Common myeloid progenitor, CD34-positive (primary cell): ENCODE measurements around the gene C10orf143.
"Not testable (repeated sequence)": the region's sequence is repeated elsewhere in the genome, so short reads cannot be mapped to it uniquely, and the experiment has no call there.

Source experiments
- CTCF ChIA-PET: fragments of 350-600 bp; sonication (Branson Sonifier 250); formaldehyde crosslinking; loops from one replicate; lab custom pipeline; 2021; ENCODE audit warnings: antibody characterized with exemption; lab: Charles Lee
- POLR2A ChIA-PET: fragments of 350-600 bp; sonication (Branson Sonifier 250); formaldehyde crosslinking; loops from one replicate; lab custom pipeline; 2021; ENCODE audit warnings: antibody characterized with exemption; lab: Charles Lee
- DNase-seq, 3 donors: peaks; one replicate each; pipeline versions ENCODE4 v3.0.0 to v3.0.0-alpha.2; 2013
- H3K27ac ChIP-seq, 2 experiments: 1 replicate in 1 of 2; 2 replicates in 1 of 2; pipeline ENCODE4 v1.7.0; 2013; ENCODE audit warnings: inconsistent platforms in 2 of 2, low read length in 2 of 2, mild to moderate bottlenecking in 2 of 2, low read depth in 1 of 2, moderate library complexity in 1 of 2; ENCODE audit not compliant: severe bottlenecking in 2 of 2, insufficient read depth in 1 of 2, poor library complexity in 1 of 2
- H3K27me3 ChIP-seq, 5 experiments: replicated peaks in 2 of 5; 1 replicate in 3 of 5; 2 replicates in 2 of 5; pipeline versions ENCODE4 v1.6.1 to v1.7.0; 2013; ENCODE audit warnings: low read length in 4 of 5, mild to moderate bottlenecking in 2 of 5, moderate library complexity in 2 of 5, inconsistent platforms in 1 of 5; ENCODE audit not compliant: insufficient read depth in 5 of 5, control insufficient read depth in 4 of 5
- H3K36me3 ChIP-seq, 4 experiments: 1 replicate in 2 of 4; 2 replicates in 2 of 4; pipeline versions ENCODE4 v1.6.1 to v1.7.0; 2013; ENCODE audit warnings: low read length in 3 of 4, control low read depth in 1 of 4, mild to moderate bottlenecking in 1 of 4; ENCODE audit not compliant: control insufficient read depth in 4 of 4, insufficient read depth in 4 of 4
- H3K4me1 ChIP-seq, 4 experiments: 1 replicate in 3 of 4; 2 replicates in 1 of 4; pipeline versions ENCODE4 v1.6.1 to v1.7.1; 2013; ENCODE audit warnings: low read length in 3 of 4, mild to moderate bottlenecking in 3 of 4, control low read depth in 1 of 4, inconsistent platforms in 1 of 4, moderate library complexity in 1 of 4; ENCODE audit not compliant: control insufficient read depth in 4 of 4, insufficient read depth in 4 of 4; ENCODE audit errors: control extremely low read depth in 1 of 4
- H3K4me3 ChIP-seq, 7 experiments: 1 replicate in 4 of 7; 2 replicates in 3 of 7; pipeline versions ENCODE4 v1.5.1 to v1.7.0; 2013; ENCODE audit warnings: mild to moderate bottlenecking in 7 of 7, low read length in 6 of 7, moderate library complexity in 6 of 7, inconsistent platforms in 2 of 7, low read depth in 2 of 7, control low read depth in 1 of 7; ENCODE audit not compliant: insufficient read depth in 4 of 7, control insufficient read depth in 1 of 7; ENCODE audit errors: extremely low read depth in 1 of 7
- H3K9me3 ChIP-seq, 5 experiments: 1 replicate in 4 of 5; 2 replicates in 1 of 5; pipeline versions ENCODE4 v1.6.1 to v1.7.1; 2013; ENCODE audit warnings: low read length in 4 of 5, mild to moderate bottlenecking in 2 of 5, inconsistent platforms in 1 of 5, low read depth in 1 of 5, moderate library complexity in 1 of 5; ENCODE audit not compliant: control insufficient read depth in 4 of 5, insufficient read depth in 2 of 5; ENCODE audit errors: control extremely low read depth in 1 of 5
- WGBS: methylation state at CpG from one replicate; pipeline ENCODE4 v1.1.5; 2013; ENCODE audit not compliant: insufficient coverage; 5-methylcytosine and 5-hydroxymethylcytosine counted together

The C10orf143 gene

DNA sequence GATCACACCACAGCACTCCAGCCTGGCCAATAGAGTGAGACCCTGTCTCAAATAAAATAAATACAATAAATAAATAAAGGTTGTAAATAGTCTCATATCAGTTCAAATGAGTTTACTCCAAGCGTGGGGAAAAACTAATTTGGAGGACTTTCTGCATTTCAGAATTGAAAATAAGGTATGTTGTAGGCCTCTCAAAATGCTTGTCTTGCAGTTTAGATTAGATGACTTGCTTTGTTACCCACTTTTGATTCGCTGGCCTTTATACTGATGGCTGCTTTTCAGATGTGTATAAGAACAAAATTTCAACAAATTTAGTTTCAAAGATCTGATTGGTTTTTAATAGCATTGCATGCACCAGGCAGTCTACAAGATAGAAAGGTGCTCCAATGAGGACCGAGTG, 2.2 kb upstream of the C10orf143 start:
- 93% methylated on average over 2 of the region's 3 CpGs for WGBS
- peaks cover 5 to 25% (median 14%) of the 10 kb centered on the region in 4 experiments for H3K4me1 ChIP-seq
- H3K9me3 ChIP-seq: peaks cover 0 to 8% (median 0%) of the 10 kb centered on the region in 5 experiments
- no peak overlapping the region for H3K4me3 ChIP-seq
- ChIA-PET POLR2A (no interaction called here), CTCF (no interaction called here)
- no peak for DNase-seq
- no peaks in the 10 kb centered on the region for H3K27me3 ChIP-seq
- no peak overlapping the region for H3K27ac ChIP-seq
- no peaks in the 10 kb centered on the region for H3K36me3 ChIP-seq

DNA sequence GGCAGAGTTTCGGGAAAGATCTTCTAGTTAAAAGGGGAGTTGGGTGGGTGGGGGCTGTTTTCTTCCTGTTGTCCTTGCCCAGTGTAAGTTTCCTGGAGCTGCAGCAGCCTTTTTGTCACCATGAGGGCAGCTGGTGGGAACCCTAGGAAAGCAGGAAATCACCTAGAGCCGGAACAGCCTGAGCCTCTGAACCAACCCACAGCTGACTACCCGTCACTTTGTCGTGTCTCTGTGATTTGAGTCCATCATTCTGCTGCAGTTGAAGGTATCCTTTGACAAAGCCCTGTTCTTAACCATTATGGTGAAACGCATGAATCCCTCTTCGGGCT, 1.2 kb upstream of the C10orf143 start:
- ChIA-PET CTCF (interaction anchor here (1.8 to 2.7 kb wide), 2 partner anchors 12 to 16 kb away, joined by 9 to 15 read pairs; no protein-coding TSS in a partner anchor), POLR2A (no interaction called here)
- peaks cover 5 to 25% (median 14%) of the 10 kb centered on the region in 4 experiments for H3K4me1 ChIP-seq
- peaks cover 0 to 2% (median 0%) of the 10 kb centered on the region in 5 experiments for H3K9me3 ChIP-seq
- WGBS: 73% methylated on average over 4 of the region's 6 CpGs
- peaks cover 0 to 3% (median 0%) of the 10 kb centered on the region in 4 experiments for H3K36me3 ChIP-seq
- peak overlapping the region in 1 of 2 experiments; percentile 77 for H3K27ac ChIP-seq
- H3K27me3 ChIP-seq: no peaks in the 10 kb centered on the region
- DNase-seq: no peak
- peak overlapping the region in 6 of 7 experiments; percentile 82 to 98 (median 94) for H3K4me3 ChIP-seq

DNA sequence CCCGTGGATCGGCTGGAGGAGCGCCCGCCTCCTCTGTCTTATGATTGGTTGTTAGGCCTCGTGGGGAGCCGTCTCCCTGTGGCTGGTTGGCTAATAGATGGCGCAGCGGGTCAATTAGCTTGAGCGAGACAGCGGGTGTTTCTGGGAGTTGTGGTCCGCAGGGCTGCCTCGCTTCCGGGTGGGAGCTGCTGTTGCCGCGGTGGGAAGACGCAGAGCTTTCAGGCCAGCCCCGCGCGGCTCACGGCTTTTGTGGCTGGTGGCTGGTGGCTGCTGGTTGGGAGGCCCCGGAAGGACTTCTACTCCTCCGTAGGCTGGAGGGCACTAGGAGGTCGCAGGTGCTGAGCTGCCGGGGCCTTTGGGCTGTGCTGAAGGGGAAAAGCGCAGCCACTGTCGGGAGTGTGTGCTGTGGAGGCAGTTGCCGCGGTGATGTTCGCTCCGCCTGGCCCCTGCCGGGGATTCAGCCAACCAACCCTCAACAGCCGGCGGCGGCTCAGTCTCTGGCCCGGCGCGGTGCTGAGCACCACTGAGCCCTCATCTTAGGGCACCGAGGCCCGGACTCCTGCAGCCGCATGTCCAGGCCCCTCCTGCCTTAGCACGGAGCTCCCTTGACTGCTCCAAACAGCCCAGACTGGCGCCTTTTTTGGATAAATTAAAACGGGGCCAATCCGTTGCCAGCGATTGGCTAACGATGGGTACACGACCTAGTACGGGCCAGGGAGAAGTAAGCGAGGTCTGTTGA, 652 bp upstream of the C10orf143 start:
- Histone ChIP-seq H3K9me3 (peaks cover 0 to under 1% (median 0%) of the 10 kb centered on the region in 5 experiments), H3K27me3 (no peaks in the 10 kb centered on the region), H3K4me3 (peak overlapping the region; percentile 71 to 98 (median 93)), H3K4me1 (peaks cover 5 to 25% (median 14%) of the 10 kb centered on the region in 4 experiments), H3K27ac (peak overlapping the region; percentile 85 to 94), H3K36me3 (peaks cover 0 to 3% (median 0%) of the 10 kb centered on the region in 4 experiments)
- peak; percentile 98 to 99 (median 99) for DNase-seq
- ChIA-PET POLR2A (interaction anchor here (1.9 kb wide), 1 partner anchor 25 kb away, joined by 10 read pairs; the partner anchor contains the start of gene GLRX3), CTCF (interaction anchor here (0.7 to 2.7 kb wide), 6 partner anchors 13 to 31 kb away, joined by 5 to 15 read pairs (median 8); partner anchors contain the start of gene GLRX3)
- WGBS: under 1% methylated on average over 28 of the region's 49 CpGs

DNA sequence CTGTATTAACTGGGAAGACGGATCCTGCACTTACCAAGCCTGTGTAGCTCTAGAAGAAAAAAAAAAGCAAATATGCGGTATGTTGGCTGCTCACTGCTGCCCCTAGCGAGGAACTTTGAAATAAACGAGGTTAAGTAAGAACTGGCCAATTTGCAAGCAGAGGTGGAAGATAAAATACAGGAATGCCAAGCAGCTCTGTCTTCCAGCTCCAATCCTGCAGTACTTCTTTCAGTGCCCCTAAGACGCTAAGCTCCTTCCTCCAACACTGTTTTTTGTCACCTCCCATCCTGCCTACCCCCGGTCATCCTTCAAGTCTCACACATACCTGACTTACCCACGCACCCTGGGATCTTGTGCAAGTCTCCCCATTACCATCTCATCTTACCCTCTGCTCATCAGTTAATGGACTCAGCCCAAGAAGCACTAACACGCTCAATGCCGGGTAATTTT, 809 bp downstream of the C10orf143 start:
- 2% methylated on average over 7 of the region's 9 CpGs for WGBS
- CTCF ChIA-PET: interaction anchor here (0.6 to 2.7 kb wide), 11 partner anchors 9 to 1239 kb away, joined by 3 to 15 read pairs (median 5); partner anchors contain the start of gene GLRX3
- Histone ChIP-seq H3K4me1 (peaks cover 5 to 25% (median 14%) of the 10 kb centered on the region in 4 experiments), H3K9me3 (no peaks in the 10 kb centered on the region), H3K4me3 (peak overlapping the region; percentile 71 to 98 (median 93)), H3K27ac (peak overlapping the region; percentile 85 to 94), H3K36me3 (peaks cover 0 to 6% (median 0%) of the 10 kb centered on the region in 4 experiments), H3K27me3 (no peaks in the 10 kb centered on the region)
- DNase-seq: peak; percentile 85 to 93 (median 89)
- POLR2A ChIA-PET: interaction anchor here (1.9 kb wide), 1 partner anchor 26 kb away, joined by 10 read pairs; the partner anchor contains the start of gene GLRX3

DNA sequence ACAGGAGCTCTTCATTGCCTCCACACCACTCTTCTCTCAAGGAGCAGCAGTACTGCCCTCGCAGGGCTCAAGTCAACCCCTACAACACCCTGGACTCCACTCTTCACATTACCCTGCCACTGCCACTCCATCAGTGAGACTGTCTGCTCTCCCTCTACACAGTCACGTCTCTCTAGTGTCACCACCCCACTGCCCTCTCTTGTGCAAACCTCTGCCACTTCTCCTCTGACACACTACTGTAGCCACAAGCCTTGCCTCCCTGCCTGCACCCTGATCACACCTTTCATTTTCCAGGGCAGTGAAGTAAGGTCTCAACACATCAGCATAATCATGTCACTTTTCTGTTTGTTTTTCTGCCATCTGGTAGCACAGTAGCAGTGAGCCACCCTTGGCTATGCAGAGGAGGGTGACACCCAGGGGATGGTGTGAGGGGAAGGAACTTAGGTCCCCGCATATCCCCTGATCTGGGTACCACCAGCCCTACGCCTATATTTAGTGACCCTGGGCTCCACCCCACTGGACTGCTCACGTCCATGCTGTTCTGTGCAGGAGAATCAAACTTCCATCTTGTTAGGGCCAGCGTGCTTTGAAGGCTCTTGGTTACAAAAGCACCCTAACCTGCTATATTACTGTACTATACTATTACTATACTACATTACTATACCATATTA, 1.6 kb downstream of the C10orf143 start:
- POLR2A ChIA-PET: interaction anchor here (1.9 kb wide), 1 partner anchor 27 kb away, joined by 10 read pairs; the partner anchor contains the start of gene GLRX3

DNA sequence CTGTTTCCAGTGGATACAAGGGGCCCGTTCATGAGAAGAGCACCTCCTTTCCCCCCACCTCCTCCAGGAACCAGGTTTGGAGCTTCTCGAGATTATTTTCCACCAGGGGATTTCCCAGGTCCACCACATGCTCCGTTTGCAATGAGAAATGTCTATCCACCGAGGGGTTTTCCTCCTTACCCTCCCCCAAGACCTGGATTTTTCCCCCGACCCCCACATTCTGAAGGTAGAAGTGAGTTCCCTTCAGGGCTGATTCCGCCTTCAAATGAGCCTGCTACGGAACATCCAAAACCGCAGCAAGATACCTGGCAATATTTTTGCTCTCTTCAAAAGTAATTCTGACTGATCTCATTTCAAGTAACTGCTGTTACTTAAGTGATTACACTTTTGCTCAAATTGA, 2.5 kb downstream of the C10orf143 start:
- H3K27ac ChIP-seq, H3K36me3 ChIP-seq, POLR2A ChIA-PET, H3K4me3 ChIP-seq, H3K9me3 ChIP-seq, H3K27me3 ChIP-seq, CTCF ChIA-PET, DNase-seq: not testable (repeated sequence)
- H3K4me1 ChIP-seq: peaks cover 5 to 25% (median 14%) of the 10 kb centered on the region in 4 experiments
- WGBS: 100% methylated on average over 3 of the region's 8 CpGs

More for the DNA sequence above, 1.6 kb downstream of the C10orf143 start:
- DNase-seq: no peak
- peaks cover 5 to 25% (median 14%) of the 10 kb centered on the region in 4 experiments for H3K4me1 ChIP-seq
- no peaks in the 10 kb centered on the region for H3K27me3 ChIP-seq
- CTCF ChIA-PET: interaction anchor here (0.9 to 2.7 kb wide), 6 partner anchors 8 to 33 kb away, joined by 4 to 15 read pairs (median 6); no protein-coding TSS in a partner anchor
- peak overlapping the region in 4 of 7 experiments; percentile 16 to 95 (median 54) for H3K4me3 ChIP-seq
- no peak overlapping the region for H3K27ac ChIP-seq
- no peaks in the 10 kb centered on the region for H3K9me3 ChIP-seq
- 75% methylated on average over 6 of the region's 6 CpGs for WGBS
- peaks cover under 1 to 6% (median 1%) of the 10 kb centered on the region in 4 experiments for H3K36me3 ChIP-seq
